H9 (cell line): ENCODE results near the gene PIP4K2B. TPM values are rescaled to one million over a fixed set of nuclear protein-coding genes. Genes with fewer than 3 reads are reported as not detected.

Experiments used
- DNase-seq: peaks from one replicate; pipeline ENCODE4 v3.0.0-alpha.2; 2017
- H2AFZ ChIP-seq: one replicate; pipeline ENCODE4 v1.6.1; 2013; ENCODE audit warnings: mild to moderate bottlenecking, low read length, control low read depth, moderate library complexity
- H2AK5ac ChIP-seq: 2 replicates; pipeline ENCODE4 v1.6.1; 2013; ENCODE audit warnings: low read length, control low read depth, mixed read lengths; ENCODE audit not compliant: insufficient read length
- H2BK120ac ChIP-seq: one replicate; pipeline ENCODE4 v1.6.1; 2013; ENCODE audit warnings: low read depth, mild to moderate bottlenecking, low read length, control low read depth, inconsistent platforms; ENCODE audit not compliant: poor library complexity, severe bottlenecking
- H2BK12ac ChIP-seq: 2 replicates; pipeline ENCODE4 v1.6.1; 2013; ENCODE audit warnings: low read length, control low read depth, mixed read lengths, low read depth; ENCODE audit not compliant: insufficient read length
- H2BK15ac ChIP-seq: 2 replicates; pipeline ENCODE4 v1.6.1; 2013; ENCODE audit warnings: low read depth, low read length, control low read depth
- H2BK20ac ChIP-seq: one replicate; pipeline ENCODE4 v1.6.1; 2013; ENCODE audit warnings: low read depth, mild to moderate bottlenecking, low read length, control low read depth, inconsistent platforms; ENCODE audit not compliant: poor library complexity, severe bottlenecking
- H2BK5ac ChIP-seq: 2 replicates; pipeline ENCODE4 v1.6.1; 2013; ENCODE audit warnings: low read length, control low read depth, mixed read lengths; ENCODE audit not compliant: insufficient read length
- H3K14ac ChIP-seq: 2 replicates; pipeline ENCODE4 v1.6.1; 2013; ENCODE audit warnings: low read length, control low read depth; ENCODE audit not compliant: insufficient read depth
- H3K18ac ChIP-seq: 2 replicates; pipeline ENCODE4 v1.6.1; 2013; ENCODE audit warnings: low read depth, mild to moderate bottlenecking, mixed read lengths, low read length, control low read depth; ENCODE audit not compliant: insufficient read length
- H3K23ac ChIP-seq: 2 replicates; pipeline ENCODE4 v1.6.1; 2013; ENCODE audit warnings: low read length, control low read depth, mixed read lengths, low read depth; ENCODE audit not compliant: insufficient read length
- H3K23me2 ChIP-seq: 2 replicates; pipeline ENCODE4 v1.6.1; 2013; ENCODE audit warnings: low read depth, mild to moderate bottlenecking, mixed read lengths, low read length, control low read depth; ENCODE audit not compliant: insufficient read length, poor library complexity, severe bottlenecking
- H3K27ac ChIP-seq: 2 replicates; pipeline ENCODE4 v1.5.1; 2013; ENCODE audit warnings: low read length, control low read depth, mixed read lengths, low read depth; ENCODE audit not compliant: insufficient read length
- H3K27me3 ChIP-seq: 2 replicates; pipeline ENCODE4 v1.6.1; 2013; ENCODE audit warnings: low read length, control low read depth, inconsistent platforms; ENCODE audit not compliant: insufficient read depth
- H3K4ac ChIP-seq: 2 replicates; pipeline ENCODE4 v1.6.1; 2013; ENCODE audit warnings: low read depth, mild to moderate bottlenecking, control low read depth, inconsistent platforms, low read length, moderate library complexity
- H3K4me1 ChIP-seq: 2 replicates; pipeline ENCODE4 v1.6.1; 2013; ENCODE audit warnings: low read length, control low read depth, inconsistent platforms; ENCODE audit not compliant: insufficient read depth
- H3K4me2 ChIP-seq: 2 replicates; pipeline ENCODE4 v1.6.1; 2013; ENCODE audit warnings: low read length, control low read depth, mixed read lengths; ENCODE audit not compliant: insufficient read length, insufficient read depth
- H3K56ac ChIP-seq: 2 replicates; pipeline ENCODE4 v1.6.1; 2013; ENCODE audit warnings: low read depth, mild to moderate bottlenecking, mixed read lengths, low read length, control low read depth; ENCODE audit not compliant: insufficient read length
- H3K79me1 ChIP-seq: 2 replicates; pipeline ENCODE4 v1.6.1; 2013; ENCODE audit warnings: low read depth, mild to moderate bottlenecking, moderate library complexity, low read length, control low read depth, inconsistent platforms; ENCODE audit not compliant: insufficient read depth, poor library complexity, severe bottlenecking
- H3K79me2 ChIP-seq: 2 replicates; pipeline ENCODE4 v1.6.1; 2013; ENCODE audit warnings: low read length, control low read depth, inconsistent platforms; ENCODE audit not compliant: insufficient read depth
- H3K9ac ChIP-seq: 2 replicates; pipeline ENCODE4 v1.6.1; 2013; ENCODE audit warnings: low read length, control low read depth, mixed read lengths; ENCODE audit not compliant: insufficient read length; ENCODE audit errors: extremely low read depth
- H3K9me3 ChIP-seq: one replicate; pipeline ENCODE4 v1.6.1; 2013; ENCODE audit warnings: low read depth, low read length, inconsistent platforms; ENCODE audit not compliant: control insufficient read depth
- H3T11ph ChIP-seq: one replicate; pipeline ENCODE4 v1.6.1; 2013; ENCODE audit warnings: mild to moderate bottlenecking, low read length, control low read depth, inconsistent platforms
- H4K20me1 ChIP-seq: one replicate; pipeline ENCODE4 v1.6.1; 2013; ENCODE audit not compliant: control insufficient read depth, insufficient read length, insufficient read depth
- H4K5ac ChIP-seq: 2 replicates; pipeline ENCODE4 v1.6.1; 2013; ENCODE audit warnings: low read depth, mild to moderate bottlenecking, mixed read lengths, low read length, control low read depth; ENCODE audit not compliant: insufficient read length
- H4K8ac ChIP-seq: replicated peaks from 2 replicates; pipeline ENCODE4 v1.6.1; 2013; ENCODE audit warnings: low read length, control low read depth, mixed read lengths, low read depth; ENCODE audit not compliant: insufficient read length
- H4K91ac ChIP-seq: 2 replicates; pipeline ENCODE4 v1.6.1; 2013; ENCODE audit warnings: low read depth, mild to moderate bottlenecking, moderate library complexity, mixed read lengths, low read length, control low read depth; ENCODE audit not compliant: insufficient read length
- H3K27ac Mint-ChIP-seq, 3 experiments: 2 replicates in 2 of 3; 3 replicates in 1 of 3; pipeline ENCODE4 v1.8.0; 2020 to 2021; ENCODE audit warnings: mixed read lengths in 3 of 3, mild to moderate bottlenecking in 1 of 3, moderate library complexity in 1 of 3
- H3K27me3 Mint-ChIP-seq: 2 replicates; pipeline ENCODE4 v1.8.0; 2021; ENCODE audit warnings: low read depth, mild to moderate bottlenecking, moderate library complexity, mixed read lengths
- H3K36me3 Mint-ChIP-seq, 3 experiments: 2 replicates in 2 of 3; 3 replicates in 1 of 3; pipeline ENCODE4 v1.8.0; 2020 to 2021; ENCODE audit warnings: low read depth in 3 of 3, mixed read lengths in 3 of 3; ENCODE audit not compliant: insufficient read depth in 1 of 3
- H3K4me1 Mint-ChIP-seq, 2 experiments: 2 replicates each; pipeline ENCODE4 v1.8.0; 2020; ENCODE audit warnings: mixed read lengths in 2 of 2
- H3K4me3 Mint-ChIP-seq, 2 experiments: 2 replicates in 1 of 2; 3 replicates in 1 of 2; pipeline ENCODE4 v1.8.0; 2020 to 2021; ENCODE audit warnings: mild to moderate bottlenecking in 2 of 2, mixed read lengths in 2 of 2, moderate library complexity in 1 of 2
- H3K9me3 Mint-ChIP-seq, 2 experiments: 2 replicates in 1 of 2; 3 replicates in 1 of 2; pipeline ENCODE4 v1.8.0; 2020; ENCODE audit warnings: mild to moderate bottlenecking in 2 of 2, mixed read lengths in 2 of 2, moderate library complexity in 1 of 2
- CTCF ChIP-seq: fragments of 200-600 bp; sonication (generic); conservative IDR thresholded peaks from 3 replicates; pipeline ENCODE4 v1.8.0; 2021; ENCODE audit warnings: antibody characterized with exemption, mild to moderate bottlenecking
- WGBS: extraction: QIAGEN DNeasy Blood & Tissue Kit; methylation state at CpG from one replicate; pipeline ENCODE4 v1.1.7; 2013; ENCODE audit warnings: missing lambda C conversion rate, low lambda C conversion rate, mixed read lengths; ENCODE audit not compliant: insufficient read length; ENCODE audit errors: extremely low coverage; 5-methylcytosine and 5-hydroxymethylcytosine counted together
- total RNA-seq: library from RNA; stranded (reverse); gene quantifications from 2 replicates; pipeline ENCODE4 v1.2.1, GENCODE V29; 2021

PIP4K2B gene
- total RNA-seq, 1 experiment from 2014 or later, result 61.9 TPM

- Mint-ChIP-seq H3K36me3 (peaks cover 19 to 35% (median 34%) of the 10 kb centered on the region in 3 experiments), H3K27me3 (no peaks in the 10 kb centered on the region; the same call in none of the 2 replicates), H3K4me3 (peak overlapping the region; percentile 39 to 59), H3K27ac (peak overlapping the region; percentile 46 to 92 (median 53); a peak in 6 of 7 replicates), H3K4me1 (peaks cover 46 to 61% of the 10 kb centered on the region in 2 experiments), H3K9me3 (no peaks in the 10 kb centered on the region; a peak in 1 of 5 replicates)
- Histone ChIP-seq H3K23ac (no peak overlapping the region), H3K18ac (no peak overlapping the region), H2BK20ac (no peak overlapping the region), H3K79me2 (peaks cover 62% of the 10 kb centered on the region), H4K91ac (no peak overlapping the region), H3K9ac (no peak overlapping the region), H4K20me1 (no peaks in the 10 kb centered on the region), H2BK15ac (no peak overlapping the region), H3T11ph (no peak overlapping the region), H4K5ac (no peak overlapping the region), H3K9me3 (no peaks in the 10 kb centered on the region), H3K23me2 (peaks cover 18% of the 10 kb centered on the region), H3K56ac (no peak overlapping the region), H3K4ac (no peak overlapping the region), H3K4me1 (peaks cover 5% of the 10 kb centered on the region; the same call in 1 of the 2 replicates), H2BK5ac (no peak overlapping the region), H2AK5ac (no peak overlapping the region), H3K79me1 (peaks cover 13% of the 10 kb centered on the region), H4K8ac (no peak overlapping the region), H3K4me2 (no peak overlapping the region), H3K14ac (peak overlapping the region; percentile 31), H2BK120ac (no peak overlapping the region), H3K27ac (no peak overlapping the region), H3K27me3 (no peaks in the 10 kb centered on the region), H2BK12ac (no peak overlapping the region), H2AFZ (no peak overlapping the region)
- WGBS, result no CpG with 5 or more reads among the region's 4 CpGs
- TF ChIP-seq CTCF, result no peak
- DNase-seq, result peak; percentile 51
Measured at GRCh38 chr17:38743556-38744171, 55.7 kb downstream of the PIP4K2B start.
